ENCODE data around the gene MCTP1. TPM values are rescaled to one million over a fixed set of nuclear protein-coding genes. Genes with fewer than 3 reads are reported as not detected.

Gene MCTP1
- total and polyA plus RNA-seq, 2 of the 8 experiments (the other 6 are each of a cell fraction or from before 2014, with no cell fraction given): 0.56 to 3.4 TPM

- Histone ChIP-seq H3K18ac (ENCODE audit: extremely low read depth, low read length) (no peak overlapping the region), H4K91ac (replicated peaks; ENCODE audit: insufficient read length, low read length) (no peak overlapping the region), H3K56ac (replicated peaks; ENCODE audit: insufficient read length, low read depth, low read length) (no peak overlapping the region), H3K23ac (ENCODE audit: insufficient read length) (no peak overlapping the region), H3K14ac (ENCODE audit: insufficient read length) (no peak overlapping the region), H3K27me3 (replicated peaks in 1 of 4; ENCODE audit: control insufficient read depth in 3 of 4, extremely low read depth in 1 of 4, insufficient read depth in 3 of 4, low read length in 3 of 4) (peaks cover 0 to 1% (median 0%) of the 10 kb centered on the region in 4 experiments; a peak in 1 of 7 replicates), H2BK5ac (ENCODE audit: low read depth, low read length) (no peak overlapping the region), H3K4me1 (replicated peaks in 1 of 4; ENCODE audit: control insufficient read depth in 3 of 4, insufficient read depth in 4 of 4, low read length in 3 of 4) (no peaks in the 10 kb centered on the region), H3K4me3 (ENCODE audit: extremely low read depth in 1 of 4, insufficient read depth in 2 of 4, low read depth in 3 of 4, low read length in 4 of 4) (no peak overlapping the region), H3K4me2 (ENCODE audit: insufficient read depth in 1 of 2, low read depth in 2 of 2, low read length in 2 of 2) (no peak overlapping the region), H4K8ac (ENCODE audit: extremely low read depth, insufficient read depth, low read length) (no peak overlapping the region), H3K9ac (replicated peaks in 1 of 4; ENCODE audit: extremely low read depth in 1 of 4, low read depth in 3 of 4, low read length in 3 of 4) (no peak overlapping the region), H4K20me1 (replicated peaks in 1 of 2; ENCODE audit: control insufficient read depth in 1 of 2, insufficient read depth in 2 of 2, low read length in 2 of 2) (no peaks in the 10 kb centered on the region), H3K4ac (replicated peaks; ENCODE audit: insufficient read length, low read depth, low read length) (no peak overlapping the region), H2AK5ac (ENCODE audit: low read depth, low read length) (no peak overlapping the region), H2BK120ac (replicated peaks; ENCODE audit: low read depth, low read length) (no peak overlapping the region), H3K9me3 (ENCODE audit: insufficient read depth in 2 of 2, low read depth in 1 of 2, low read length in 1 of 2) (no peaks in the 10 kb centered on the region), H2BK15ac (ENCODE audit: low read length) (no peak overlapping the region), H4K5ac (ENCODE audit: insufficient read length, low read depth, low read length) (no peak overlapping the region), H3K27ac (ENCODE audit: low read depth, low read length) (no peak overlapping the region), H2BK12ac (ENCODE audit: low read depth, low read length) (no peak overlapping the region), H2AFZ (ENCODE audit: low read length) (no peak overlapping the region), H2BK20ac (ENCODE audit: low read length) (no peak overlapping the region), H3K79me1 (ENCODE audit: low read depth, low read length) (no peaks in the 10 kb centered on the region), H3K23me2 (ENCODE audit: low read depth, low read length) (no peaks in the 10 kb centered on the region), H3K36me3 (ENCODE audit: control insufficient read depth in 2 of 4, insufficient read depth in 4 of 4, low read length in 3 of 4) (peaks cover 0 to 25% (median 0%) of the 10 kb centered on the region in 4 experiments; a peak in 4 of 8 replicates), H3K79me2 (ENCODE audit: control insufficient read depth in 1 of 2, insufficient read depth in 2 of 2, low read length in 2 of 2) (no peaks in the 10 kb centered on the region)
- POLR2A ChIA-PET (ENCODE audit: partially characterized antibody): no interaction called here
- TF ChIP-seq CTBP2 (IDR thresholded peaks at IDR 0.05; ENCODE audit: borderline replicate concordance, insufficient read depth, insufficient read length, low read length): no peak
- TF ChIP-seq TAF1 (IDR thresholded peaks at IDR 0.05; ENCODE audit: low read depth, low read length): no peak
- no peak for TF ChIP-seq HDAC6 (IDR thresholded peaks at IDR 0.05; ENCODE audit: low read depth, low read length)
- TF ChIP-seq EZH2 (IDR thresholded peaks at IDR 0.05; ENCODE audit: low read depth, low read length, severe bottlenecking): no peak
- no peak for DNase-seq (ENCODE audit: low read depth in 1 of 2, low spot score in 2 of 2)
- CTCF ChIA-PET (ENCODE audit: partially characterized antibody): interaction anchor here (1.3 kb wide), 1 partner anchor 43 kb away, joined by 3 read pairs; no protein-coding TSS in a partner anchor
- no peak for FAIRE-seq
- 88% methylated on average over 2 of the region's 2 CpGs; no CpG with 5 or more reads in 1 of the 2 experiments for WGBS, 2 experiments (ENCODE audit: extremely low coverage in 1 of 2, insufficient coverage in 1 of 2, insufficient read length in 1 of 2, insufficient replicate concordance in 2 of 2, low coverage in 1 of 2, low lambda C conversion rate in 2 of 2, missing lambda C conversion rate in 1 of 2)
These were observed 590.2 kb downstream of the MCTP1 start for GRCh38 chr5:94694671-94695070.

All from H1 (cell line).